ENCODE data around the gene ZNF445.
"Not testable (repeated sequence)": the region's sequence is repeated elsewhere in the genome, so short reads cannot be mapped to it uniquely, and the experiment has no call there.

The ZNF445 gene

DNA sequence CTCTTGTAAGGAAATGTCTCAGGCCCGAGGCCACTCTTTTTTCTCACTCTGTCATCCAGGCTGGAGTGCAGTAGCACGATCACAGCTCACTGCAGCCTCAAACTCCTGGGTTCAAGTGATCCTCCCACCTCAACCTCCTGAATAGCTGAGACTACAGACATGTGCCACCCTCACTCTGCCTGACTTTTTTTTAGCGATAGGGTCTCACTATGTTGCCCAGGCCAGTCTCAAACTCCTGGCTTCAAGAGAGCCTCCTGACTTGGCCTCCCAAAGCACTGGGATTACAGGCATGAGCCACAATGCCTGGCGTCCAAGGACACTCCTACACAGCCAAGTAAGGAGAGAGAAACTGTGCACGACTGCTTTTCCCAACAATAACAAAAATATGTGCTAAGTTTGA lies 7.6 kb downstream of the ZNF445 start:
- ATAC-seq = no peak
- TF ChIP-seq RARB (CRISPR knock-in tag; IDR thresholded peaks at IDR 0.05) (no peak), ZNF565 (CRISPR knock-in tag; conservative IDR thresholded peaks at IDR 0.05; ENCODE audit: low read depth) (no peak), GLIS3 (CRISPR knock-in tag; IDR thresholded peaks at IDR 0.05) (no peak), TCF4 (CRISPR knock-in tag; IDR thresholded peaks at IDR 0.05; ENCODE audit: borderline replicate concordance) (no peak), CSDC2 (CRISPR knock-in tag; IDR thresholded peaks at IDR 0.05) (no peak), ZNF70 (CRISPR knock-in tag; IDR thresholded peaks at IDR 0.05) (no peak), TOX (CRISPR knock-in tag; IDR thresholded peaks at IDR 0.05; ENCODE audit: borderline replicate concordance) (no peak), BACH2 (CRISPR knock-in tag; IDR thresholded peaks at IDR 0.05; ENCODE audit: borderline replicate concordance) (no peak)
- TF ChIP-seq, protein P1, sequence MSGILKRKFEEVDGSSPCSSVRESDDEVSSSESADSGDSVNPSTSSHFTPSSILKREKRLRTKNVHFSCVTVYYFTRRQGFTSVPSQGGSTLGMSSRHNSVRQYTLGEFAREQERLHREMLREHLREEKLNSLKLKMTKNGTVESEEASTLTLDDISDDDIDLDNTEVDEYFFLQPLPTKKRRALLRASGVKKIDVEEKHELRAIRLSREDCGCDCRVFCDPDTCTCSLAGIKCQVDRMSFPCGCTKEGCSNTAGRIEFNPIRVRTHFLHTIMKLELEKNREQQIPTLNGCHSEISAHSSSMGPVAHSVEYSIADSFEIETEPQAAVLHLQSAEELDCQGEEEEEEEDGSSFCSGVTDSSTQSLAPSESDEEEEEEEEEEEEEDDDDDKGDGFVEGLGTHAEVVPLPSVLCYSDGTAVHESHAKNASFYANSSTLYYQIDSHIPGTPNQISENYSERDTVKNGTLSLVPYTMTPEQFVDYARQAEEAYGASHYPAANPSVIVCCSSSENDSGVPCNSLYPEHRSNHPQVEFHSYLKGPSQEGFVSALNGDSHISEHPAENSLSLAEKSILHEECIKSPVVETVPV (CRISPR knock-in tag; IDR thresholded peaks at IDR 0.05) = no peak
- TF ChIP-seq, protein P2, sequence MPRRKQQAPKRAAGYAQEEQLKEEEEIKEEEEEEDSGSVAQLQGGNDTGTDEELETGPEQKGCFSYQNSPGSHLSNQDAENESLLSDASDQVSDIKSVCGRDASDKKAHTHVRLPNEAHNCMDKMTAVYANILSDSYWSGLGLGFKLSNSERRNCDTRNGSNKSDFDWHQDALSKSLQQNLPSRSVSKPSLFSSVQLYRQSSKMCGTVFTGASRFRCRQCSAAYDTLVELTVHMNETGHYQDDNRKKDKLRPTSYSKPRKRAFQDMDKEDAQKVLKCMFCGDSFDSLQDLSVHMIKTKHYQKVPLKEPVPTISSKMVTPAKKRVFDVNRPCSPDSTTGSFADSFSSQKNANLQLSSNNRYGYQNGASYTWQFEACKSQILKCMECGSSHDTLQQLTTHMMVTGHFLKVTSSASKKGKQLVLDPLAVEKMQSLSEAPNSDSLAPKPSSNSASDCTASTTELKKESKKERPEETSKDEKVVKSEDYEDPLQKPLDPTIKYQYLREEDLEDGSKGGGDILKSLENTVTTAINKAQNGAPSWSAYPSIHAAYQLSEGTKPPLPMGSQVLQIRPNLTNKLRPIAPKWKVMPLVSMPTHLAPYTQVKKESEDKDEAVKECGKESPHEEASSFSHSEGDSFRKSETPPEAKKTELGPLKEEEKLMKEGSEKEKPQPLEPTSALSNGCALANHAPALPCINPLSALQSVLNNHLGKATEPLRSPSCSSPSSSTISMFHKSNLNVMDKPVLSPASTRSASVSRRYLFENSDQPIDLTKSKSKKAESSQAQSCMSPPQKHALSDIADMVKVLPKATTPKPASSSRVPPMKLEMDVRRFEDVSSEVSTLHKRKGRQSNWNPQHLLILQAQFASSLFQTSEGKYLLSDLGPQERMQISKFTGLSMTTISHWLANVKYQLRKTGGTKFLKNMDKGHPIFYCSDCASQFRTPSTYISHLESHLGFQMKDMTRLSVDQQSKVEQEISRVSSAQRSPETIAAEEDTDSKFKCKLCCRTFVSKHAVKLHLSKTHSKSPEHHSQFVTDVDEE (CRISPR knock-in tag; IDR thresholded peaks at IDR 0.05) = no peak

DNA sequence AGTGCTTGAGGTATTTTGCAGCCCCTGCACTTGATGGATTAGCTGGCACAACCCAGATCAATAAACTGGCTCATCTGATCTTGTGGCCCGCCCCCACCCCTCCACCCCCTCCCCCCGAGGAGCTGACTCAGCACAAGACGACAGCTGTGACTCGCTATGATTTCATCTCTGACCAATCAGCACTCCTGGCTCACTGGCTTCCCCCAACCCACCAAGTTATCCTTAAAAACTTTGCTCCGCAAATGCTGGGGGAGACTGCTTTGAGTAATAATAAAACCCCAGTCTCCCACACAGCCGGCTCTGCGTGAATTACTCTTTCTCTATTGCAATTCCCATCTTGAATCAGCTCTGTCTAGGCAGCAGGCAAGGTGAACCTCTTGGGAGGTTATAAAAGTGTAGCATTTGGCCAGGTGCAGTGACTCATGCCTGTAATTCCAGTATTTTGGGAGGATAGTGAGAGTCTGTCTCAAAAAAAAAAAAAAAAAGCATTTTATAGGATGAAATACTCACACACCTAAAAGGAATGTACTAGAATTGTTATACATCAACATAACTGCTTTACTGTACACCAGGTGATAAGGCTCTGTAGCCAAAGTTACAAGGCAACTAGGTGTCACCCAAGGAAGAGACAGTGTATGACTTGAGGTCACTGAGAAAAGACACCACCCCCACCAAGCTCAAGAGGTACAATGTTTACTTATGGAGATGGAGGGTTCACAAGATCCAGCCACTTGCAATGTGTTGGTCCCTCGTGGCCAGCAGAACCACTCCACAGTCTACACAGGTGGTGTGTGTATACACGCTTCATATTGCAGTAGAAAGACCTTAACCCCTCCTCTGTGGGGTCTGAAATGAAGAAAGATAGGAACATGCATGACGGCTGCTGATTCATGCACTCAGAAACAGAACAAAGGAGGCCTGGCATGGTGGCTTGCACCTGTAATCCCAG lies 8.6 kb downstream of the ZNF445 start:
- ATAC-seq = peak; percentile 33; the same call in 1 of the 3 replicates
- TF ChIP-seq ZNF8 (CRISPR knock-in tag; IDR thresholded peaks at IDR 0.05) = no peak
- TF ChIP-seq BACH2 (CRISPR knock-in tag; IDR thresholded peaks at IDR 0.05; ENCODE audit: borderline replicate concordance) = no peak
- TF ChIP-seq OSR1 (CRISPR knock-in tag; IDR thresholded peaks at IDR 0.05) = no peak

DNA sequence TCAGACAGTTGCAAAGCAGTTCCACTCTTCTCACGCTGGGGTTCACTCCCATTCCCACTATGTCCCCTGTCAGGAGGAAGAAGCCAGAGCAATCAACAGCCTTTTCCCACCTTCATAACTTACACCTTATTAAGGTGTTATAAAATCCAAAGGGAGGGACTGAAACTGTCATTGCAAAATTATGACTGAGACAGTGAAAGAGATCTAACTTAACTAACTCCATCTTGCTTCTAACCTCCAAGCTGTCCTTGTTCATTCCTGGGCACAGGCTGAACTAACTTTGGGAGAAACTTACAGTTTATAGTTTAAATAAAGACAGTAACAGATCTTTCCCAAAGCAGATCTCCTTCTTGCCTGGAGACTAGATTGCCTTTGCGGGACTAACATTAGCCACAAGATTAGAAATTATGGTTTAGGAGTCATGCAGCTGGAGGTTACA lies 9.4 kb downstream of the ZNF445 start:
- not testable (repeated sequence) for ATAC-seq

DNA sequence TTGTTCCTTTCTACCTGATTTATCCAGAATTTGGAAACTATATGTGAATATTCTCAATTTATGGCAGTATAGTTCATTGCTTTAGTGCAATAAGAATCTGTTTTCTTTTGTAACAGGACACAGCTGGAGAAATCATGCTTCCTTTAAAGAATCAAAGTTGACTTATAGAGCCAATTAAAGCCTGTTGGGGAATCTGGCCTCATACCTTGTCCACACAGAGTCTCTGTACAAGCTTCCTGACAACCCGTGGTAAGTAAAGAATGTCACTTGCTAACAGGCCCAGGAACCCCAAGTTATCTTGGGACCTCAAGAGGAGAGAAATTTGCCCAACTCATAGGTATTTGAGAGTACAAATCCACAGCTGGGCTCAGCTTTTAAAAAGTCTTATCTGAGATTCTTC lies 10.2 kb downstream of the ZNF445 start:
- TF ChIP-seq RARB (CRISPR knock-in tag; IDR thresholded peaks at IDR 0.05) = no peak
- no peak for TF ChIP-seq ZNF565 (CRISPR knock-in tag; conservative IDR thresholded peaks at IDR 0.05; ENCODE audit: low read depth)
- no peak for TF ChIP-seq PPARA (CRISPR knock-in tag; IDR thresholded peaks at IDR 0.05; ENCODE audit: borderline replicate concordance)
- no peak for TF ChIP-seq ISL1 (CRISPR knock-in tag; IDR thresholded peaks at IDR 0.05)
- TF ChIP-seq, protein P3, sequence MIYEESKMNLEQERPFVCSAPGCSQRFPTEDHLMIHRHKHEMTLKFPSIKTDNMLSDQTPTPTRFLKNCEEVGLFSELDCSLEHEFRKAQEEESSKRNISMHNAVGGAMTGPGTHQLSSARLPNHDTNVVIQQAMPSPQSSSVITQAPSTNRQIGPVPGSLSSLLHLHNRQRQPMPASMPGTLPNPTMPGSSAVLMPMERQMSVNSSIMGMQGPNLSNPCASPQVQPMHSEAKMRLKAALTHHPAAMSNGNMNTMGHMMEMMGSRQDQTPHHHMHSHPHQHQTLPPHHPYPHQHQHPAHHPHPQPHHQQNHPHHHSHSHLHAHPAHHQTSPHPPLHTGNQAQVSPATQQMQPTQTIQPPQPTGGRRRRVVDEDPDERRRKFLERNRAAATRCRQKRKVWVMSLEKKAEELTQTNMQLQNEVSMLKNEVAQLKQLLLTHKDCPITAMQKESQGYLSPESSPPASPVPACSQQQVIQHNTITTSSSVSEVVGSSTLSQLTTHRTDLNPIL (CRISPR knock-in tag; IDR thresholded peaks at IDR 0.05; ENCODE audit: low read depth) = no peak
- TF ChIP-seq, protein P4, sequence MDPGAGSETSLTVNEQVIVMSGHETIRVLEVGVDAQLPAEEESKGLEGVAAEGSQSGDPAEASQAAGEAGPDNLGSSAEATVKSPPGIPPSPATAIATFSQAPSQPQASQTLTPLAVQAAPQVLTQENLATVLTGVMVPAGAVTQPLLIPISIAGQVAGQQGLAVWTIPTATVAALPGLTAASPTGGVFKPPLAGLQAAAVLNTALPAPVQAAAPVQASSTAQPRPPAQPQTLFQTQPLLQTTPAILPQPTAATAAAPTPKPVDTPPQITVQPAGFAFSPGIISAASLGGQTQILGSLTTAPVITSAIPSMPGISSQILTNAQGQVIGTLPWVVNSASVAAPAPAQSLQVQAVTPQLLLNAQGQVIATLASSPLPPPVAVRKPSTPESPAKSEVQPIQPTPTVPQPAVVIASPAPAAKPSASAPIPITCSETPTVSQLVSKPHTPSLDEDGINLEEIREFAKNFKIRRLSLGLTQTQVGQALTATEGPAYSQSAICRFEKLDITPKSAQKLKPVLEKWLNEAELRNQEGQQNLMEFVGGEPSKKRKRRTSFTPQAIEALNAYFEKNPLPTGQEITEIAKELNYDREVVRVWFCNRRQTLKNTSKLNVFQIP (CRISPR knock-in tag; IDR thresholded peaks at IDR 0.05; ENCODE audit: borderline replicate concordance, low read depth) = no peak
- TF ChIP-seq ESRRG (CRISPR knock-in tag; IDR thresholded peaks at IDR 0.05) = no peak
- no peak for TF ChIP-seq SNAI2 (CRISPR knock-in tag; IDR thresholded peaks at IDR 0.05)
- TF ChIP-seq, protein P2 (CRISPR knock-in tag; IDR thresholded peaks at IDR 0.05) = no peak
- TF ChIP-seq ZFP30 (CRISPR knock-in tag; IDR thresholded peaks at IDR 0.05) = no peak
- no peak for TF ChIP-seq ZC3H10 (CRISPR knock-in tag; IDR thresholded peaks at IDR 0.05)
- ATAC-seq = no peak

DNA sequence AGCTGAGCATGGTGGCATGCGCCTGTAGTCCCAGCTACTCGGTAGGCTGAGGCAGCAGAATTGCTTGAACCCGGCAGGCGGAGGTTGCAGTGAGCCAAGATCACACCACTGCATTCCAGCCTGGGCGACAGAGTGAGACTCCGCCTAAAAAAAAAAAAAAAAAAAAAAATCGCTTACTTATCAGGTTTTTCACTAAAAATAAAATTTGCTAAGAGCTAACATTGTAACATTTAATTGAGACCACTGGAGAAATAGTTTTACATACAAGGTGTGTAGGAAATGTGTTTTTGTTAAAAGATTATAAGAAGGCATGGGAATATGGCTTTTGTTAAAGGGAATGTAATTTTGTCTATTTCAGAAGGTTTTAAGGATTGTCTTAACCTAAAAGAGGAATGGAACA lies 12.6 kb downstream of the ZNF445 start:
- ATAC-seq = not testable (repeated sequence)
